MM.1S (cell line): Measurements from ENCODE around the gene CYP4F3.

Experiments
- CTCF ChIP-seq: fragments of 300-600 bp; sonication (generic); IDR thresholded peaks from 2 replicates; pipeline ENCODE4 v1.5.1; 2016; ENCODE audit warnings: antibody characterized with exemption, low read length, mixed read lengths
- EZH2 ChIP-seq: fragments of 300-600 bp; sonication (generic); optimal IDR thresholded peaks from 2 replicates; pipeline ENCODE3; 2017; ENCODE audit warnings: low read depth, mild to moderate bottlenecking, antibody characterized with exemption, low read length, mixed read lengths

GRCh38 chr19:15673176-15673654 lies 32.5 kb downstream of the CYP4F3 start:
- no peak for TF ChIP-seq CTCF
- TF ChIP-seq EZH2: no peak
